NCI-H2107 treated with DMSO at 0.1 percent for 48 hours (cell line): ENCODE results near the gene RAX2.
"Not testable (repeated sequence)": the region's sequence is repeated elsewhere in the genome, so short reads cannot be mapped to it uniquely, and the experiment has no call there.

Experiments
- DNase-seq: peaks from one replicate; lab custom pipeline; 2025; ENCODE audit not compliant: unreplicated experiment; lab: John Stamatoyannopoulos, UW

The RAX2 gene

DNA sequence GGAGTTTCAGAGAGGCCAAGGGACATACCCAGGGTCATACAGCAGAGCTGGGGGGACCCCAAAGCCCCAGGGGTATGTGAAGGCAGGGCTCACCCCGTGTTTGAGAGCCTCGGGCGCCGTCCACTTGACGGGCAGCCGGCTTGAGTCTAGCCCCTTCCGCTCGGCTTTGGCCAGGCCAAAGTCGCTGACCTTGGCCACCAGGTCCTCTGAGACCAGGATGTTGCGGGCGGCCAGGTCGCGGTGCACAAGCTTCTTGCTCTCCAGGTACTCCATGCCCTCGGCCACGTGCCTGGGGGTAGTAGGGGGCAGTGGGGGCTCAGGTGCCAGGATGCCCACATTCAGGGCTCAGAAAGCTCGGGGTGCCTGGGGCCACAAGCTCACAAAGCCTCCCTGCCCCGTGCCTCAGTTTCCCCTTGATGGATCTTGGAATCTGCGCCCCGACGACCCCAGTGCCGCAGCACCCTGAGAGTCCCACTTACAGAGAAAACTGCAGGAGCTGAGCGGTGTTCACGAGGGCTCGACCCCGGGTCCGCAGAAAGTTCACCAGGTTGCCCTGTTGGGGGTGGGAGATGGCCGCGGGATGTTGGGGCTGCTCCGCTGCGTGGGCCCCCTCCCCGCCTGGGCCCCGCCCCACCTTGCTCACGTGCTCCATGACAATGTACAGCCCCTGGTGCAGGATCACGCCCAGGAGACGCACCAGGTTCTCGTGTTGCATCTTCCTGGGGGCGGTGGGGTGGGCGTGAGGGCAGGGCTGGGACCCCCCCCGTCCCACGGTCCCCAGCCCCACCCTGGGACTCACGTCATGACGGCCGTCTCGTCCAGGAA is 7.1 kb upstream of the RAX2 start:
- DNase-seq, result no peak

DNA sequence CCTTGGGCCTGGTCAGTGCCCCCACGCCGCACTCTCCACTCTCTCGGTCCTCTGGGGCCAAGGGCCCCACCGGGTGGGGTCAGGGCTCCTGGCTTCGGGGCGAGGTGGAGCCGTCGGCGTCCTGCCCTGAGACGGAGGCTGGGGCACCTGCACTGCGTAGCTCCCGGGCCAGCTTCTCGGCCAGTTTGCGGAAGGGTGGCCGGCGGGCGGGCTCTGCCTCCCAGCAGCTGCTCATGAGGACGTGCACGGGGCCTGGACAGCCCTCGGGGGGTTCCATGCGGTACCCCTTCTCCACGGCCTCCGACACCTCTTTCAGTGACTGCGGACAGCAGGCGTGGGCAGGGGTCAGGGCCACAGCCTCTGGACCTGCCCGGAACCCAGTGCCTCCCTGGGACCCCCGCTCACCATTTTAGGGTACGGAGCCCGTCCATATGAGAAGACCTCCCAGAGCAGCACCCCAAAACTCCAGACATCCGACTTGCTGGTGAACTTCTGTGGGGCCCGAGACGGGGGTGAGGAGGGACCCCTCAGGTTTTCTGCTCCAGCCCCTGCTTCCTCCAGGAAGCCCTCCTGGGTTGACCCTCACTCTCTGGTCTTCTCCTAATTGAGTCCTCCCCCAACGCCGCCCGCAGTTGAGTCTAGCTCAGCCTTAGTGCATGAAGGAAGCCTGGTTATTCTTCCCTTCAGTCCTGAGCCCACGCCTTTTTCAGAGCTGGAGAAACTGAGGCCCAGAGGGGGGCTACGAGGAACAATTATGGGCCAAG is 6.3 kb upstream of the RAX2 start:
- no peak for DNase-seq

DNA sequence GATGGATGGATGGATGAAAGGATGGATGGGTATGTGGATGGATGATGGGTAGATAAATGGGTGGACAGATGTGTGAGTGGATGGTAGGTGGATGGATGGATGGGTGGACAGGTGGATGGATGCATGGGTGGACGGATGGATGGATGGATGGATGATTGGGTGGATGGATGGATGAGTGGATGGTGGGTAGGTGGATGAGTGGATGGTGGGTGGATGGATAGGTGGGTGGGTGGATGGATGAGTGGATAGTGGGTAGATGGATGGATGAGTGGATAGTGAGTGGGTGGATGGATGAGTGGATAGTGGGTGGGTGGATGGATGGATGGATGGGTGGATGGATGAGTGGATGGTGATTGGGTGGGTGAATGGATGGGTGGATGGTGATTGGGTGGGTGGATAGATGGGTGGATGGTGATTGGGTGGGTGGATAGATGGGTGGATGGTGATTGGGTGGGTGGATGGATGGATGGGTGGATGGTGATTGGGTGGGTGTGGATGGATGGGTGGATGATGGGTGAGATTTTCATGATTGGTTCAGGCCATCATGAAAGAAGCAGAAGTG is 4.5 kb upstream of the RAX2 start:
- DNase-seq, result no peak

DNA sequence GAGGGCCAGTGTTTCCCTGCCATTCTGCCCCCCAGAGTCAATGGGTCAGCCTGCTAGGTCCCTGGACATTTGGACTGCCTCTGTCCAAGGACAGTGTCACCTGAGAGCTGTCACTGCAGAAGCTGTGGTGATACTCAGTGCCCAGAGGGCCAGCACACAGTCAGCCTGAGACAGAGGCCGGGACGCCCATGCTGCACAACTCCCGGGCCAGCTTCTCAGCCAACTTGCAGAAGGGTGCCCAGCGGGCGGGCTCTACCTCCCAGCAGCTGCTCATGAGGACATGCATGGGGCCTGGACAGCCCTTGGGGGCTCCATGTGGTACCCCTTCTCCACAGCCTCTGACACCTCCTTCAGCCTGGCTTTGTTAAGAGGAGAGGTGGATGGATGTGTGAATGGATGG is 3.8 kb upstream of the RAX2 start:
- DNase-seq, result no peak

DNA sequence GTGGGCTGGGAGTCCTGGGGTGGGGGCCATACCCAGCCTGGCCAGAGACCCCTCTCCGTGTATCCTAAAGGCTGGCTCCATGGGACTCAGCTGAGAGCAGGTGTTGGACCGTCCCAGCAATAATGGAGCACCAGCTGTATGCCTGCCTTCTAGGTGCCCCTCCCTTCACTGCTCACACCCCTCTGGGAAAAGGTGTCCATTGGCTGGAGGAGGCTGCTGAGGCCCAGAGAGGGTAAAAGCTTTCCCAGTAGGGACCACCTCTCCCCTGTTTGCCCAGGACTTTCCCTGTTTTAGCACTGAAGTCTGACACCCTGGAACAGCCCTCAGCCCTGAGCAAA is 3.3 kb upstream of the RAX2 start:
- DNase-seq, result no peak

DNA sequence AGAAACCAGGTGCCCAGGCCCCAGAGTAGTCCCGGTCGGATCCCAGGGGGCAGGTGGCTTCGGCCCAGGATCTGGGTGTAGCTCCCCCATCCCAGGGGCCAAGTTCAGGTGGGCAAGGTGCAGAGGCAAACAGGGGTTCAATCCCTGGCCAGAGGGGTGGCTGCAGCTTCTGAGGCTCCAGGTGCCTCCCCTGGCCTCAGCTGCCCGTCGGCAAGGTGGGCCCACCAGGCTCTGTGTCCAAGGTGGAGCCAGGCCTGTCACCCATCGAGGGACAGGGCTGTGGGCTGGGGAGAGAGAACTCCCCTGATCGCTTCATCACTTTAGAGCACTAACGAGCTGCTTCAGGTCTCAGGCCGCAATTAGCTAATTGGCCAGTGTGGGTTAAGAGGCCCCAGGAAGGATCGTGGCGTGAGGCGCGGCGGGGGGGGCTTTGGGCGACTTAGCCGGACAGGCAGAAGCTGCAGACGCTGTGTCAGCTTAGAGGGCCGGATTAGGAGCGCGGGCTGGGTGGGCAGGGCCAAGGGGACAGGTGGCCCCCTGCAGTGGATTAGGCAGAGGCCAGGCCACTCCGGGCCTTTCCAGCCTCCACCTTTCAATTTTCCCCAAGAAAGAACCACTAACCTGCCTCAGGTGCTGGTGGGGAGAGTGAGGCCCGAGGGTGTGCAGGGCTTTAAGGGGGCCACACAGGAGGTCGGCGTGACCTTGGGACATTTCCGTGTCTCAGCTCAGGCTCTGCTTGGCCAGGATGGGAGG is 2.8 kb upstream of the RAX2 start:
- no peak for DNase-seq

DNA sequence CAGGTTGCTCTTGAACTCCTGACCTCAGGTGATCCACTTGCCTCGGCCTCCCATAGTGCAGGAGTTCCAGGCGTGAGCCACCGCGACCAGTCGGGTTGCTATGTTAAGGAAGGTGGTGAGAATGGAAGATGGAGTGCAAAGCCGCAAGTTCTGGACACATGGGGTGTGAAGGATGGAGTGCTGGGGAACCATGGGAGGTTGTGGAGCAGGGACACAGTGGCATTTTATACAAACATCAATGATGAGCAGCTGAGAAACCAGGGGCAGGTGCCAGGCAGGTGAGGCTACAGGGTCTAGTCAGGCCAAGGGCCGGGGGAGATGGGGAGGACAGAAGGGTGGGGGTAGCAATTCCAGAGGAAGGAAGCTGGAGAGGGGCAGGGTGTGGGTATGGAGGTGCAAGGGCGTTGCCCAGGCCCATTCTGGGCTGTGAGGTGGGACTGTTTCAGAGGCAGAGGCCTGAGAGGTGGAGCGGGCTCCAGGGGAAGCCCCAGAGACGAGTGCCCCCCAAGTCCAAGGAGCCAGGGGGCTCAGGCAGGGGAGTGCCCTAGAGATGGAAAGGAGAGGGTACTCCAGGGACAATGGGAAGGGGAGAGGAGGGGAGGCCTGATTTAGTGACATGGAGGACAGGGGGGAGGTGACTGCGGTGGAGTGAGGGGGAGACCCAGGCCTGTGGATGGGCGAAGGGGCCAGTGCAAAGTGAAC is 1.9 kb upstream of the RAX2 start:
- no peak for DNase-seq

DNA sequence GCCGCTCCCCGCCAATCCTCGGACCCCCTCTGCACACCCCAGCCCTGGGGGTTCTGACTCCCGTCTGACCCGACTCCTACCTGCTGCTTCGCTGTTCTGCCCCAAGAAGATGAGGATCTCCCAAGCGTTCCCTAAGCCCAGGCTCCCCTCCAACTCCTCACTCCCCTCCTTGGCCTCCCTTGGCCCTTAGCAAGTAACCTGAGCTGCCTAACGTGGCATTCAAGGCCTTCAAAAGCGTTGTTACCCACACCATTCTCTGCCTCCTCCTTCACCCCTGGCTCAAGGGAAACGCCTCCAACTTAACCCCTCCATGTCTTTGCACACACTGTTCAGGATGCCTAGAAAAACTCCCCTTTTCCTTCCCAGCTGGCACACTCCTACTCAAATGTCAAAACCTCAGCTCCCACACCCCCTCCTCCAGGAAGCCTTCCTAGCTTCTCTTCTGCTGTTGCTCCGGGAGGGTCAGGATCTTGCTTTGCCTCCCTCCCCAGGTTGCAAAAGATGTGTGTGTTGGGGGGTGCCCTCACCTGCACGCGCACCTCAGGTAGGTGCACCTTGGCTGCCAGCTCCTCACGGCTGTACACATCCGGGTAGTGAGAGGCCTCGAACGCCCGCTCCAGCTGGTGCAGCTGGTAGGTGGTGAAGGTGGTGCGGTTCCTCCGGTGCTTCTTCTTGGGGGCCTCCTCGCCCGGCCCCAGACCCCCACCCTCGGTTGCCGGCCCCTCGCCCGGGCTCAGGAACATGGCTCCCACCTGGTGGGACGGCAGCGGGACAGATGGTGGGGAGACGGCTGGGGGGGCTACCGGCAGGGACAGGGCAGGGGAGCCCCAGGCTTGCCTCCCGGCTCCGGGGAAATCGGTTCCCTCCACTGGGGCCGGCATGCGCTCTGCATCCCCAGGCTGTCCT is 775 bp downstream of the RAX2 start:
- DNase-seq, result no peak

DNA sequence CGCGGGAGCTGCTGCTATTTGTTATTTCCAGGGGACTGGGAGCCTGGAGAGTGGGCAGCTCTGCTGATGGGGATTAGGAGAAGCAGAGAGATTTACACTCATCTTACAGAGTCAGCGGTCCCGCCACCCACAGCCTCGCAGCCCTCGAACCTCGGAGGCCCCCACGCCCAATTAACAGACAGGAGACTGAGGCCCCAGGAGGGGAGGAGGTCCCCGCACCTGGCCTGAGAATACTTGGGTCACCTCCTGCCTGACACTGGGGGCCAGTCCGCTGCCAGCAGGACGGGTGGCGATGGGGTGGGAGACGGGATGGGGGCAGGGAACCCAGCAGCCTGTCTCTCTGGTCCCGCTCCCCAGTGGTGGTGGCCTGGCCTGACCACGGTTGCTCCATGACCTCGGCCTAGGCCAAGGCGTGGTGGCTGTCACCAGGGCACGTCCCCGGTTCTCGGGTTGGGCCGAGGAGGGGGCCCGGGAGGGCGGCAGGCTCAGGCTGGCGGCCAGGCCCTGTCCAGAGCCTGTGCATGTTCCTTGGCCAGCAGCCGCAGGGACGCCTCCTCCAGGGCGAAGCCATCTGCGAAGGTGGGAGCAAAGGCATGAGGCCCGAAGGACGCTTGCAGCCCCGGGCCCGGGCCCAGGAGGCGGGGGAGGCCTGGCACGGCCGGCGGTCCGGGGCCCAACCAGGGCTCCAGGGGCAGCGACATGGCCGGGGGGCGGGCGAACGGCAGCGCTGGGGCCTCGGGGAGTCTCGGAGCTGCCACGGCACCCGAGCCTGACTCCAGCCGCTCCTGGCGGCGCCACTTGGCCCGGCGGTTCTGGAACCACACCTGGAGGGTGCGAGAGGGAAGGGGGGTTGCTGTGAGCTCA is 1.7 kb downstream of the RAX2 start:
- DNase-seq, result no peak

DNA sequence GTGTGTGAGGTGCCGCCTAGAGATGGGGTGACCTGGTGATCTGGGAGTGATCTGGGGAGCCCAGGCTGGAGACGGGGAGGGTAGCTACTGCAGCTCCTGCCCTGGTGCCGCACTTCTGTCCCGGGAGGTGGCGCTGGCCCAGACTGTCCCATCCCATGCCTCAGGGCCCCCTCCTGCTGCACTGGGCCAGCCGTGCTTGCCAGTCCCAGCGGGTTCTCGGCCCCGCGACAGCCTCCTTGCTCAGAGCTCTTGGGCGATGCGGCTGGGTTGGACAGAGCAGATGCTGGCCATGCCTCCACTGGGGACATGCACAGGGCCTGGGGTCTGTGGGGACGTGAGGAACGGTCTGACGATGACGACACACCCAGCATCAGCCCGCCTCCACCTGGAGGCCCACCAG is 2.5 kb downstream of the RAX2 start:
- no peak for DNase-seq

DNA sequence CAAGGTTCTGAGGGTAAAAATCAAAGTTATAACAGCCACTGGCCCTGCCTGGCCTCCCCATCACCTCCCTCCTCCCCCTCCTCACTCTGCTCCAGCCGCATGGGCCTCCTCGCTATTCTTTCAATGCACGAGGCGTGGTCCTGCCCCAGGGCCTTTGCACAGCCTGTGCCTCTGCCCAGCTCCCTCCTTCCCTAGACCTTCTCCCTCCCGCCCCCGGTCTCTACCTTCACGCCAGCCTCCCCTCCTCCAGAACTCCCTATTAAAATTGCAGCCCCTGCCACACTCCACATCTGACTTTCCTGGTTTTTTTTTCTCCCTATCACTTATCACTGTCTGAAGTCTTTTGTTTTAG is 3.3 kb downstream of the RAX2 start:
- no peak for DNase-seq

DNA sequence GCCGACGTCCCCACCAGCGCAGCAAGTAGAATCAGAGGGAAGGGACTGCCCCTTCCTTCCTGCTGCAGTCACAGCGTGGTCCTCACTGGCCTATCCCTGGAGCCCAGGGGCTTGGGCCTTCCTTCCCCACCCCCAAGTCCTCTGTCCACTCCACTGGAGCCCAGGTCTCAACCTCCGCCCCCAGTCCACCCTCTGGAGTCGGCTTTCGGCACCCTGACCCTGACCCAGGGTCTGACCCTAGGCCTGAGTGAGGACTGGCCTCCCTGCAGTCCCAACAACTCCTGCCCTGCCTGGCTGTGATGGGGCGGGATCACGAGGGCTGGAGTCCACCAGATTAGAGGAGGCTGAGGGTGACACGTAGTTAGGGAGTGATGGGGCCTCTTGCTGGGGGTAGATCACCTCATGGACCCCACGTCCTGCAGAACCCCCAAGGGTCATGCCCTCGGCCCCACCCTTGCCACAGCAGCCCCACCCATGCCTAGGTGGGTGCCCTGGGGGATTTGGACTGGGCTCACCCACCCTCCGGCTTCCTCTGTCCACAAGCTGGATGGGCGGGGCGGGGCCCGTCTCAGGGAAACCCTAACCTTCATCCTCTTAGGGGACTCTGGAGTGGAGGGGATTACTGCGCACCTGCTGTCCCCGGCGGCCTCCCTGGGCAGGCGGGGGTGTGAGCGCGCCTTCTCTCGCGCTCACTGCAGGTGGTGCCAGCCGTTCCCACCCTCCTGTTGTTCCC is 3.8 kb downstream of the RAX2 start:
- DNase-seq, result no peak

DNA sequence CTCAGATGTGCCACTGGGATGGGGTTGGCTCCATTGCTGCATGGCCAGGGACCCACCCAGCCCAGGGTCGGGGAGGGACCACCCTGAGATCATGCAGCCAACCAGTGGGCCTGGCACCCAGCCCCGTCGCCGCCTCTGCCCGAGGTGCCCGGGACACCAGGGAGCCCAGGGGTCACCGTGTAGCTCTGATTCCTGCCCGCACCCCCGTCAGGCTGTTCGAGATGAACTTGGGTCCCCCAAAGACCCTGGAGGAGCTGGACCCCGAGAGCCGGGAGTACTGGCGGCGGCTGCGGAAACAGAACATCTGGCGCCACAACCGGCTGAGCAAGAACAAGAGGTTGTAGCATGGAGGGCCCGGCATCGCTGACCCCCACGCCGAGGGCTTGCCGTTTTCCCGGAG is 5.0 kb downstream of the RAX2 start:
- no peak for DNase-seq

DNA sequence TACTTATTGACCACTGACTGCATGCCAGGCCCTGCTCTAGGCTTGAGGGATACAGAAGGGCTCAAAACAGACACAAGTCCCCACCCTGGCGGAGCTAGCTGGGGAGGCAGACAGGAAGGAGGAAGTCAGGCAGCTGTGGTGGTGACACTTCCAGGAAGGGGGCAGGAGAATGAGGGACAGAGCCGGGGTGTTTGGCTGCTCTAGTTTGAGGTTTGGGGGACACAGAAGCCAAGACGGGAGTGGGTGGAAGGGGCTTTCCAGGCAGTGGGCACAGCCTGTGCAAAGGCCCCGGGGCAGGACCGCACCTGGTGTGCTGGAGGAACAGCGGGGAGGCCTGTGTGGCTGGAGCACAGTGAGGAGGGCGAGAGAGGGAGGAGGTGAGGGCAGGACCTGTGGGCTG is 5.5 kb downstream of the RAX2 start:
- no peak for DNase-seq

DNA sequence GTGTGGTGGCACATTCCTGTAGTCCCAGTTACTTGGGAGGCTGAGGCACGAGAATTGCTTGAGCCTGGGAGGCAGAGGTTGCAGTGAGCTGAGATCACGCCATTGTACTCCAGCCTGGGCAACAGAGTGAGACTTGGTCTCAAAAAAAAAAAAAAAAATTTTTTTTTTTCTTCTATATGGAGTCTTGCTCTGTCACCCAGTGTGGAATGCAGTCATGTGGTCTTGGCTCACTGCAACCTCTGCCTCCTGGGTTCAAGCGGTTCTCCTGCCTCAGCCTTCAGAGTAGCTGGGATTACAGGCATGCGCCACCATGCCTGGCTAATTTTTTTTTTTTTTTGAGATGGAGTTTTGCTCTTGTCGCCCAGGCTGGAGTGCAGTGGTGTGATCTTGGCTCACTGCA is 6.3 kb downstream of the RAX2 start:
- not testable (repeated sequence) for DNase-seq

DNA sequence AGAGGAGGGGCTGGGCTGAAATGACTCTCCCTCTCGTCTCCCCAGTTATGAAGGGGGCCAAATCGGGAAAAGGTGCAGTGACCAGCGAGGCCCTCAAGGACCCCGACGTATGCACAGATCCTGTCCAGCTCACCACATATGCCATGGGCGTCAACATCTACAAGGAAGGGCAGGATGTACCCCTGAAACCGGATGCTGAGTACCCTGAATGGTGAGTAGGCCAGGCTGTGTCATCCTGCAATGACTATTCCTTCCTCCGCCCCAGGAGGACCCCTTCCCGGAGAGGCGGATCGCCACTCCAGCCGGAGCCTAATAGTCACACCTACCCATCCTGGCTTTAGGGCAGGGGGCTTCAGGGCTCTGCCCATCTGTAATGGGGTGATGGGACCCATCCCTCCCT is 6.9 kb downstream of the RAX2 start:
- no peak for DNase-seq

DNA sequence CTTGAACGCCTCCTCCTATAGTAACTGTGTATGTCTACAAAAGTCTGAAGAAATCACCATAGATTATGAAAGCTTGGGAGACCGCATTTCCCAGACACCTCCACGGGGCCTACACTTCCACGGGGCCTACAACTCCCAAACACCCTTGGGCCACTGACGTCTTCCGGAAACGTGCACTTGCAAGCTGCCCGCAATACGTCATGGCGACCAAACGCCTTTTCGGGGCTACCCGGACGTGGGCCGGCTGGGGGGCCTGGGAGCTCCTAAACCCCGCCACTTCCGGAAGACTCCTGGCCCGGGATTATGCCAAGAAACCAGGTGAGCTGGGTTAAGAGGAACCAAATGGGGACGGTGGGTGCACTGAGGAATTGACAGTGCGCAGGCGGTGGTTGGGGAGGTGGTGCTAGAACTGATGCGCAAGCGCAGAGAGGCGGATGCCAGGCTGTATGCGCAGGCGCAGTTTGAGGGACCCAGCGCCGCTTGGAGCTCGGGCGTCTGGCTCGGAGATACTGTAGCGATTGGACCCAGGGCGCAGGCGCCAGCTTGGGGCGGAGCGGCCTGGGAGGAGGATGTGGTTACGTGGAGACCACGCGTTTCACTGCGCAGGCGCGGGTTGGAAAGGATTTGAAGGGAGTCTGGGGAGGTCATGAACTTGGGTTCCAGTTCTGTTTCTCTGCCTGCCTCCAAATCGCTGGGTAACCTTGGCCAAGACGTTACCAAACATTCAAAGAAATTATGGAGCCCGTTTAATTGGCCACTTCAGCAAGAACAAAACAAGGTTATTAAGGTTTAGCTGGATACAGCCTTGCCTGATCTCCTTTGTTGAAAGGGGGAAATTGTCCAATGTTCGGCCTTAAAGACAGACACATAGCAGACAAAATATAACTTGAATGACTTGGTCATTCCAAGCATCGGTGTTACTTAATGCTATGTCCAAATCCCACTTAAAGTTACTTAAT is 9.2 kb downstream of the RAX2 start, which contains the start of gene MRPL54:
MRPL54 (plus strand) TSS at position 182 of the 959 bp plus-strand sequence; CDS start at position 201, 19 bp downstream.
- peak; percentile 96 for DNase-seq
